ENCODE data around the gene LSM4. TPM values are rescaled to one million over a fixed set of nuclear protein-coding genes. Genes with fewer than 3 reads are reported as not detected.

The LSM4 gene
- total and polyA plus RNA-seq, 2 of the 13 experiments (the other 11 are each of a cell fraction or from before 2014, with no cell fraction given) = 65.8 to 166 TPM

DNA sequence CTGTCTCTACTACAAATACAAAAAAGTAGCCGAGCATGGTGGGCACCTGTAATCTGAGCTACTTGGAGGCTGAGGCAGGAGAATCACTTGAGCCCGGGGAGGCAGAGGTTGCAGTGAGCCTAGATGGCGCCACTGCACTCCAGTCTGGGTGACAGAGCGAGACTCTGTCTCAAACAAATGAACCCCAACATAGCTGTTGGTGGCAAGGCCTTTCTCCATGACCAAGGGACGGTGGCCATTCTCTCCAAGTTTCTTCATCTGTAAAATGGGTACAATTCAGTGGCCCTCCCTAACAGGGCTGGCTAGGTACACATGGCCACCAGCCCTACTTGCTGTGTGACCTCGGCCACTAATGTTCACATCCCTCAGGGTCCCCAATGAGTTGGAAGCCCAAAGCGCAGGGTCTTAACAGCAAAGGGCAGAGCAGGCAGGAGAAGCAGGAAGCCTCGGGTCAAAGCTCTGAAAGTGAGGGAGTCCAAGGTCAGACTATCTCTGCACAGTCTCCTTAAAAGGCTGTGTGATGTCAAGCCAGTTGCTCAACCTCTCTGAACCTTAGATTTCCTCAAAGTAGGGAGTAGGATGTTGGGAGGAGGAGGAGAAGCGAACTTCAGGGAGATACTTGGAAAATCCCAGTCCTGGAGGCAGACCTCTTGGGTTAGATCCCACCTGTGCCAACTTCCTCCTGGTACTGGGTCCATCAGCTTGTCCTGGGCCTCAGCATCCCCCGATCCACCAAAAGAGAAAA, 44.2 kb downstream of the LSM4 start (continued):
- TF ChIP-seq, protein P1, sequence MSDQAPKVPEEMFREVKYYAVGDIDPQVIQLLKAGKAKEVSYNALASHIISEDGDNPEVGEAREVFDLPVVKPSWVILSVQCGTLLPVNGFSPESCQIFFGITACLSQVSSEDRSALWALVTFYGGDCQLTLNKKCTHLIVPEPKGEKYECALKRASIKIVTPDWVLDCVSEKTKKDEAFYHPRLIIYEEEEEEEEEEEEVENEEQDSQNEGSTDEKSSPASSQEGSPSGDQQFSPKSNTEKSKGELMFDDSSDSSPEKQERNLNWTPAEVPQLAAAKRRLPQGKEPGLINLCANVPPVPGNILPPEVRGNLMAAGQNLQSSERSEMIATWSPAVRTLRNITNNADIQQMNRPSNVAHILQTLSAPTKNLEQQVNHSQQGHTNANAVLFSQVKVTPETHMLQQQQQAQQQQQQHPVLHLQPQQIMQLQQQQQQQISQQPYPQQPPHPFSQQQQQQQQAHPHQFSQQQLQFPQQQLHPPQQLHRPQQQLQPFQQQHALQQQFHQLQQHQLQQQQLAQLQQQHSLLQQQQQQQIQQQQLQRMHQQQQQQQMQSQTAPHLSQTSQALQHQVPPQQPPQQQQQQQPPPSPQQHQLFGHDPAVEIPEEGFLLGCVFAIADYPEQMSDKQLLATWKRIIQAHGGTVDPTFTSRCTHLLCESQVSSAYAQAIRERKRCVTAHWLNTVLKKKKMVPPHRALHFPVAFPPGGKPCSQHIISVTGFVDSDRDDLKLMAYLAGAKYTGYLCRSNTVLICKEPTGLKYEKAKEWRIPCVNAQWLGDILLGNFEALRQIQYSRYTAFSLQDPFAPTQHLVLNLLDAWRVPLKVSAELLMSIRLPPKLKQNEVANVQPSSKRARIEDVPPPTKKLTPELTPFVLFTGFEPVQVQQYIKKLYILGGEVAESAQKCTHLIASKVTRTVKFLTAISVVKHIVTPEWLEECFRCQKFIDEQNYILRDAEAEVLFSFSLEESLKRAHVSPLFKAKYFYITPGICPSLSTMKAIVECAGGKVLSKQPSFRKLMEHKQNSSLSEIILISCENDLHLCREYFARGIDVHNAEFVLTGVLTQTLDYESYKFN (CRISPR knock-in tag; conservative IDR thresholded peaks at IDR 0.05) = no peak
- no peak for TF ChIP-seq NKX3-1 (CRISPR knock-in tag; IDR thresholded peaks at IDR 0.05)
- no peak for TF ChIP-seq ATRX (CRISPR knock-in tag; IDR thresholded peaks at IDR 0.05; ENCODE audit: borderline replicate concordance)
- TF ChIP-seq, protein P2, sequence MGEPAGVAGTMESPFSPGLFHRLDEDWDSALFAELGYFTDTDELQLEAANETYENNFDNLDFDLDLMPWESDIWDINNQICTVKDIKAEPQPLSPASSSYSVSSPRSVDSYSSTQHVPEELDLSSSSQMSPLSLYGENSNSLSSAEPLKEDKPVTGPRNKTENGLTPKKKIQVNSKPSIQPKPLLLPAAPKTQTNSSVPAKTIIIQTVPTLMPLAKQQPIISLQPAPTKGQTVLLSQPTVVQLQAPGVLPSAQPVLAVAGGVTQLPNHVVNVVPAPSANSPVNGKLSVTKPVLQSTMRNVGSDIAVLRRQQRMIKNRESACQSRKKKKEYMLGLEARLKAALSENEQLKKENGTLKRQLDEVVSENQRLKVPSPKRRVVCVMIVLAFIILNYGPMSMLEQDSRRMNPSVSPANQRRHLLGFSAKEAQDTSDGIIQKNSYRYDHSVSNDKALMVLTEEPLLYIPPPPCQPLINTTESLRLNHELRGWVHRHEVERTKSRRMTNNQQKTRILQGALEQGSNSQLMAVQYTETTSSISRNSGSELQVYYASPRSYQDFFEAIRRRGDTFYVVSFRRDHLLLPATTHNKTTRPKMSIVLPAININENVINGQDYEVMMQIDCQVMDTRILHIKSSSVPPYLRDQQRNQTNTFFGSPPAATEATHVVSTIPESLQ (CRISPR knock-in tag; conservative IDR thresholded peaks at IDR 0.05) = no peak
- TF ChIP-seq MBD4 (IDR thresholded peaks at IDR 0.05; ENCODE audit: borderline replicate concordance, low read length) = no peak
- no peak for TF ChIP-seq KDM3A (CRISPR knock-in tag; IDR thresholded peaks at IDR 0.05; ENCODE audit: low read depth)
- TF ChIP-seq, protein P3, sequence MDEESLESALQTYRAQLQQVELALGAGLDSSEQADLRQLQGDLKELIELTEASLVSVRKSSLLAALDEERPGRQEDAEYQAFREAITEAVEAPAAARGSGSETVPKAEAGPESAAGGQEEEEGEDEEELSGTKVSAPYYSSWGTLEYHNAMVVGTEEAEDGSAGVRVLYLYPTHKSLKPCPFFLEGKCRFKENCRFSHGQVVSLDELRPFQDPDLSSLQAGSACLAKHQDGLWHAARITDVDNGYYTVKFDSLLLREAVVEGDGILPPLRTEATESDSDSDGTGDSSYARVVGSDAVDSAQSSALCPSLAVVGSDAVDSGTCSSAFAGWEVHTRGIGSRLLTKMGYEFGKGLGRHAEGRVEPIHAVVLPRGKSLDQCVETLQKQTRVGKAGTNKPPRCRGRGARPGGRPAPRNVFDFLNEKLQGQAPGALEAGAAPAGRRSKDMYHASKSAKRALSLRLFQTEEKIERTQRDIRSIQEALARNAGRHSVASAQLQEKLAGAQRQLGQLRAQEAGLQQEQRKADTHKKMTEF (CRISPR knock-in tag; IDR thresholded peaks at IDR 0.05) = no peak
- no peak for TF ChIP-seq ZNF776 (CRISPR knock-in tag; IDR thresholded peaks at IDR 0.05)
- TF ChIP-seq, protein P4, sequence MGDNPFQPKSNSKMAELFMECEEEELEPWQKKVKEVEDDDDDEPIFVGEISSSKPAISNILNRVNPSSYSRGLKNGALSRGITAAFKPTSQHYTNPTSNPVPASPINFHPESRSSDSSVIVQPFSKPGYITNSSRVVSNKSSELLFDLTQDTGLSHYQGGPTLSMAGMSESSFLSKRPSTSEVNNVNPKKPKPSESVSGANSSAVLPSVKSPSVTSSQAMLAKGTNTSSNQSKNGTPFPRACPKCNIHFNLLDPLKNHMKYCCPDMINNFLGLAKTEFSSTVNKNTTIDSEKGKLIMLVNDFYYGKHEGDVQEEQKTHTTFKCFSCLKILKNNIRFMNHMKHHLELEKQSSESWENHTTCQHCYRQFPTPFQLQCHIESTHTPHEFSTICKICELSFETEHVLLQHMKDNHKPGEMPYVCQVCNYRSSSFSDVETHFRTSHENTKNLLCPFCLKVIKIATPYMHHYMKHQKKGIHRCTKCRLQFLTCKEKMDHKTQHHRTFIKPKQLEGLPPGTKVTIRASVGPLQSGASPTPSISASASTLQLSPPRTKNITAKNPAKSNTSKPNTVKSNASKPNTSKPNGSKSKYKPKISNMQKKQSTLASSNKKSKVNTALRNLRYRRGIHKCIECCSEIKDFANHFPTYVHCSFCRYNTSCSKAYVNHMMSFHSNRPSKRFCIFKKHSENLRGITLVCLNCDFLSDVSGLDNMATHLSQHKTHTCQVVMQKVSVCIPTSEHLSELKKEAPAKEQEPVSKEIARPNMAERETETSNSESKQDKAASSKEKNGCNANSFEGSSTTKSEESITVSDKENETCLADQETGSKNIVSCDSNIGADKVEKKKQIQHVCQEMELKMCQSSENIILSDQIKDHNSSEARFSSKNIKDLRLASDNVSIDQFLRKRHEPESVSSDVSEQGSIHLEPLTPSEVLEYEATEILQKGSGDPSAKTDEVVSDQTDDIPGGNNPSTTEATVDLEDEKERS (CRISPR knock-in tag; IDR thresholded peaks at IDR 0.05) = no peak
- TF ChIP-seq, protein P5, sequence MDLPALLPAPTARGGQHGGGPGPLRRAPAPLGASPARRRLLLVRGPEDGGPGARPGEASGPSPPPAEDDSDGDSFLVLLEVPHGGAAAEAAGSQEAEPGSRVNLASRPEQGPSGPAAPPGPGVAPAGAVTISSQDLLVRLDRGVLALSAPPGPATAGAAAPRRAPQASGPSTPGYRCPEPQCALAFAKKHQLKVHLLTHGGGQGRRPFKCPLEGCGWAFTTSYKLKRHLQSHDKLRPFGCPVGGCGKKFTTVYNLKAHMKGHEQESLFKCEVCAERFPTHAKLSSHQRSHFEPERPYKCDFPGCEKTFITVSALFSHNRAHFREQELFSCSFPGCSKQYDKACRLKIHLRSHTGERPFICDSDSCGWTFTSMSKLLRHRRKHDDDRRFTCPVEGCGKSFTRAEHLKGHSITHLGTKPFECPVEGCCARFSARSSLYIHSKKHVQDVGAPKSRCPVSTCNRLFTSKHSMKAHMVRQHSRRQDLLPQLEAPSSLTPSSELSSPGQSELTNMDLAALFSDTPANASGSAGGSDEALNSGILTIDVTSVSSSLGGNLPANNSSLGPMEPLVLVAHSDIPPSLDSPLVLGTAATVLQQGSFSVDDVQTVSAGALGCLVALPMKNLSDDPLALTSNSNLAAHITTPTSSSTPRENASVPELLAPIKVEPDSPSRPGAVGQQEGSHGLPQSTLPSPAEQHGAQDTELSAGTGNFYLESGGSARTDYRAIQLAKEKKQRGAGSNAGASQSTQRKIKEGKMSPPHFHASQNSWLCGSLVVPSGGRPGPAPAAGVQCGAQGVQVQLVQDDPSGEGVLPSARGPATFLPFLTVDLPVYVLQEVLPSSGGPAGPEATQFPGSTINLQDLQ (CRISPR knock-in tag; IDR thresholded peaks at IDR 0.05) = no peak
- TF ChIP-seq, protein P6, sequence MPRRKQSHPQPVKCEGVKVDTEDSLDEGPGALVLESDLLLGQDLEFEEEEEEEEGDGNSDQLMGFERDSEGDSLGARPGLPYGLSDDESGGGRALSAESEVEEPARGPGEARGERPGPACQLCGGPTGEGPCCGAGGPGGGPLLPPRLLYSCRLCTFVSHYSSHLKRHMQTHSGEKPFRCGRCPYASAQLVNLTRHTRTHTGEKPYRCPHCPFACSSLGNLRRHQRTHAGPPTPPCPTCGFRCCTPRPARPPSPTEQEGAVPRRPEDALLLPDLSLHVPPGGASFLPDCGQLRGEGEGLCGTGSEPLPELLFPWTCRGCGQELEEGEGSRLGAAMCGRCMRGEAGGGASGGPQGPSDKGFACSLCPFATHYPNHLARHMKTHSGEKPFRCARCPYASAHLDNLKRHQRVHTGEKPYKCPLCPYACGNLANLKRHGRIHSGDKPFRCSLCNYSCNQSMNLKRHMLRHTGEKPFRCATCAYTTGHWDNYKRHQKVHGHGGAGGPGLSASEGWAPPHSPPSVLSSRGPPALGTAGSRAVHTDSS (CRISPR knock-in tag; conservative IDR thresholded peaks at IDR 0.05) = no peak
- TF ChIP-seq ZNF251 (CRISPR knock-in tag; IDR thresholded peaks at IDR 0.05) = no peak
